HAP-1 (cell line): ENCODE measurements around the gene SLC19A1.

Experiments
- DNase-seq, 2 experiments: peaks; one replicate each; pipeline ENCODE4 v3.0.0-alpha.2; 2016 to 2020; ENCODE audit warnings: low spot score in 2 of 2
- H3K27me3 ChIP-seq: fragments of 250-450 bp; sonication (Bioruptor Pico); 2 replicates; pipeline ENCODE4 v1.5.1; 2020; ENCODE audit warnings: low read depth, mild to moderate bottlenecking, moderate library complexity
- H3K36me3 ChIP-seq: fragments of 250-450 bp; sonication (Bioruptor Pico); replicated peaks from 2 replicates; pipeline ENCODE4 v1.5.1; 2020; ENCODE audit warnings: mild to moderate bottlenecking
- H3K4me1 ChIP-seq: fragments of 250-450 bp; sonication (Bioruptor Pico); 2 replicates; pipeline ENCODE4 v1.5.1; 2020; ENCODE audit warnings: mild to moderate bottlenecking
- H3K4me3 ChIP-seq: fragments of 250-450 bp; sonication (Bioruptor Pico); 2 replicates; pipeline ENCODE4 v1.5.1; 2020; ENCODE audit warnings: mild to moderate bottlenecking, moderate library complexity
- H3K9me3 ChIP-seq: fragments of 250-450 bp; sonication (Bioruptor Pico); 2 replicates; pipeline ENCODE4 v1.5.1; 2020; ENCODE audit warnings: mild to moderate bottlenecking, moderate library complexity
- in situ Hi-C: fragments of 300-500 bp; cut with MboI; formaldehyde crosslinking; loops from 3 replicates; pipeline ENCODE4 v1.14.3; 2020; ENCODE audit warnings: low sequenced_read_pairs, inconsistent platforms, mixed read lengths

SLC19A1 gene

DNA sequence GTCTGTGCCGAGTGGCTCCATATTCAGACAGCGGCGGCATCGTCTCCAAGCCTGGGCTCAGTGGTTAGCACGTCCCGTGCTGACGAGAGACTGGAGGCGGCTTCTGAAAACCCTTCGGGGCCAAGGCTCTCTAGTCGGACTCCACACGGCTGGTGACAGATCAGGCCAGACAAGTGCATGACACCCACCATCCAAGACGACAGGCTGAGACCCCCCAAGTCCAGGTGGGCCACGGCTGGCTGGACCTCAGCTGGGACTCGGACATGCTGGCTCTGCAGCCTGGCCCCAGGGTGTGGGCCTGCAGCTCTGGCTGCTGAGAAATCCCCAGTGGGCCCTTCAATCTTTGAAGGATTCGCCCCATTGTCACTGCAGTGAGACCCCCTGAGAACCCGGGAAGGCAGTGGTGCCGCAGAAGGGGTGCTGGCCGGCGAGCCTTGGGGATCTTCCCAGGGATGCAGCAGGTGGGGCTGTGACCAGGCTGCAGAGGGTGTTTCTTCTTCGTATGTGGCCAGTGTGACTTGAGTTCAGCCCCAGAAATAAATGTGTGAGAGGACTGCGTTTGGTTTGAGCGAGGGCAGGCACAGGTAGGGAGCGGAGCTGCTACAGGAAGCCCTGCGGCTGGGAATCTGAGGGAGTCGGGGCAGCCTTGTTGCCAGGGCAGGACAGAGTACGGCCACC is 15.9 kb upstream of the SLC19A1 start:
- H3K4me3 ChIP-seq: no peak overlapping the region
- H3K36me3 ChIP-seq: no peaks in the 10 kb centered on the region
- no peaks in the 10 kb centered on the region; the same call in 1 of the 2 replicates for H3K4me1 ChIP-seq
- DNase-seq: no peak
- in situ Hi-C loops: loop anchor here (5.0 kb wide), 2 partner anchors 84 to 259 kb away; partner anchors contain the start of gene PCBP3
- no peaks in the 10 kb centered on the region; the same call in 1 of the 2 replicates for H3K27me3 ChIP-seq
- no peaks in the 10 kb centered on the region for H3K9me3 ChIP-seq

- no peaks in the 10 kb centered on the region for H3K9me3 ChIP-seq
- H3K4me3 ChIP-seq: no peak overlapping the region
- no peaks in the 10 kb centered on the region for H3K36me3 ChIP-seq
- in situ Hi-C loops: loop anchor here (5.0 kb wide), 2 partner anchors 85 to 260 kb away; partner anchors contain the start of gene PCBP3
- DNase-seq: no peak
- H3K27me3 ChIP-seq: no peaks in the 10 kb centered on the region; the same call in 1 of the 2 replicates
- H3K4me1 ChIP-seq: no peaks in the 10 kb centered on the region; the same call in 1 of the 2 replicates
These were observed 15.4 kb upstream of the SLC19A1 start for GRCh38 chr21:45557616-45558043.

GRCh38 chr21:45556645-45557615 is 14.7 kb upstream of the SLC19A1 start:
- H3K9me3 ChIP-seq: no peaks in the 10 kb centered on the region
- in situ Hi-C loops: loop anchor here (5.0 kb wide), 2 partner anchors 85 to 260 kb away; partner anchors contain the start of gene PCBP3
- H3K4me3 ChIP-seq: peak overlapping the region; percentile 43; the same call in 1 of the 2 replicates
- H3K27me3 ChIP-seq: no peaks in the 10 kb centered on the region
- no peaks in the 10 kb centered on the region for H3K36me3 ChIP-seq
- H3K4me1 ChIP-seq: no peaks in the 10 kb centered on the region; the same call in 1 of the 2 replicates
- no peak for DNase-seq

GRCh38 chr21:45556302-45556644 is 14.0 kb upstream of the SLC19A1 start:
- Histone ChIP-seq H3K36me3 (no peaks in the 10 kb centered on the region), H3K9me3 (no peaks in the 10 kb centered on the region), H3K4me3 (peak overlapping the region; percentile 43), H3K27me3 (no peaks in the 10 kb centered on the region), H3K4me1 (no peaks in the 10 kb centered on the region; the same call in 1 of the 2 replicates)
- DNase-seq: no peak
- in situ Hi-C loops: loop anchor here (5.0 kb wide), 2 partner anchors 86 to 261 kb away; partner anchors contain the start of gene PCBP3

- peak overlapping the region; percentile 43 for H3K4me3 ChIP-seq
- in situ Hi-C loops: loop anchor here (5.0 kb wide), 2 partner anchors 87 to 262 kb away; partner anchors contain the start of gene PCBP3
These were observed 13.5 kb upstream of the SLC19A1 start for GRCh38 chr21:45555557-45556301.

GRCh38 chr21:45555251-45555556 is 13.0 kb upstream of the SLC19A1 start:
- Histone ChIP-seq H3K27me3 (no peaks in the 10 kb centered on the region), H3K9me3 (no peaks in the 10 kb centered on the region), H3K36me3 (no peaks in the 10 kb centered on the region), H3K4me3 (peak overlapping the region; percentile 43; the same call in 1 of the 2 replicates), H3K4me1 (no peaks in the 10 kb centered on the region; the same call in 1 of the 2 replicates)
- in situ Hi-C loops: loop anchor here (5.0 kb wide), 2 partner anchors 87 to 262 kb away; partner anchors contain the start of gene PCBP3
- peak in 1 of 2 experiments; percentile 44 for DNase-seq

More at GRCh38 chr21:45555557-45556301, 13.5 kb upstream of the SLC19A1 start:
- Histone ChIP-seq H3K27me3 (no peaks in the 10 kb centered on the region), H3K9me3 (no peaks in the 10 kb centered on the region), H3K36me3 (no peaks in the 10 kb centered on the region), H3K4me1 (no peaks in the 10 kb centered on the region; the same call in 1 of the 2 replicates)
- DNase-seq: peak; percentile 89 to 94

- DNase-seq: peak; percentile 42 to 91
- Histone ChIP-seq H3K9me3 (no peaks in the 10 kb centered on the region), H3K36me3 (no peaks in the 10 kb centered on the region), H3K4me1 (no peaks in the 10 kb centered on the region; the same call in 1 of the 2 replicates), H3K27me3 (no peaks in the 10 kb centered on the region), H3K4me3 (peak overlapping the region; percentile 29)
- in situ Hi-C loops: loop anchor here (5.0 kb wide), 2 partner anchors 88 to 263 kb away; partner anchors contain the start of gene PCBP3
These were observed 12.4 kb upstream of the SLC19A1 start for GRCh38 chr21:45554477-45555175.

DNA sequence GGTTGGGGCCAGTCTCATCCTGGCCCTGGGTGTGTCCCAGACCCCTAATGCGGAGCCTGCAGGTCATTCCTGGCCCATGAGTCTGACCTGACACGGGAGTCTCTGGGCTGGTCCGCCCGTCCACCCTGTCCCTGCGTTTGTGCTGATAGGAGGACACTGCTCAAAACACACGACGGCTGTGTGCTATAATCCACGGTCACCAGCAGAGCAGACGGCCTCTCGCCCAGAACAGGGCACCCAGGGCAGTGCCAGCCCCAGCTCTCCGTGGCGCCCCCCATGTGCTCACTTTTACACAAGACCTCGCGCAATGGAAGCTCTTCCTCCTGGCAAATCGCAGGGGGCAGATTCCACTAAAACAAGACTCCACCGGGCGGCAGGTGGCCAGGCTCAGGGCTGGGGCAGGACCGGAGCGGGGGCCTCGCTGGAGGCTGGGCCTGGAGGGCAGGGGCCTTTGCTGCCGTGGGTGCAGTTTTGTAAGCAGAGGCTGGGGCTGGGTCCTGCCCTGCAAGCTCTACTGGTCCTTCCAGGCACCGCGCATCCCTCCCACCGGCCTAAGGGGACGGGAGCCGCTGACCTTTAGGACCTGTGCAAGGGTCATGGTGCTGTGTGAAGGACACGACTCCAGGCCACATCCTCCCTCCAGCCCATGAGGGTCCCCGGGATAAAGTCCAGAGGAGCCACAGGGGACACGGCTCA is 10.6 kb upstream of the SLC19A1 start:
- in situ Hi-C loops: no loop called here

GRCh38 chr21:45551783-45552695 is 9.8 kb upstream of the SLC19A1 start:
- no peaks in the 10 kb centered on the region for H3K36me3 ChIP-seq
- no peak for DNase-seq
- no peaks in the 10 kb centered on the region for H3K9me3 ChIP-seq
- no peak overlapping the region for H3K4me3 ChIP-seq
- H3K27me3 ChIP-seq: no peaks in the 10 kb centered on the region
- no peaks in the 10 kb centered on the region; the same call in 1 of the 2 replicates for H3K4me1 ChIP-seq
- in situ Hi-C loops: no loop called here

More for the DNA sequence above, 10.6 kb upstream of the SLC19A1 start:
- Histone ChIP-seq H3K36me3 (no peaks in the 10 kb centered on the region), H3K4me1 (no peaks in the 10 kb centered on the region; the same call in 1 of the 2 replicates), H3K4me3 (no peak overlapping the region), H3K9me3 (no peaks in the 10 kb centered on the region), H3K27me3 (no peaks in the 10 kb centered on the region)
- DNase-seq: no peak

- no peak overlapping the region for H3K4me3 ChIP-seq
- in situ Hi-C loops: no loop called here
- H3K36me3 ChIP-seq: no peaks in the 10 kb centered on the region
- H3K9me3 ChIP-seq: no peaks in the 10 kb centered on the region
- no peak for DNase-seq
- no peaks in the 10 kb centered on the region; the same call in 1 of the 2 replicates for H3K4me1 ChIP-seq
- H3K27me3 ChIP-seq: no peaks in the 10 kb centered on the region
These were observed 9.1 kb upstream of the SLC19A1 start for GRCh38 chr21:45551316-45551715.

- in situ Hi-C loops: no loop called here
- H3K4me3 ChIP-seq: no peak overlapping the region
- H3K9me3 ChIP-seq: no peaks in the 10 kb centered on the region
- no peaks in the 10 kb centered on the region for H3K36me3 ChIP-seq
- H3K27me3 ChIP-seq: no peaks in the 10 kb centered on the region
- H3K4me1 ChIP-seq: no peaks in the 10 kb centered on the region; the same call in 1 of the 2 replicates
- no peak for DNase-seq
These were observed 8.4 kb upstream of the SLC19A1 start for GRCh38 chr21:45550522-45551210.
